Esophagus muscularis mucosa (tissue), 4 donors: ENCODE measurements around the gene MTHFR. TPM values are rescaled to one million over a fixed set of nuclear protein-coding genes. Genes with fewer than 3 reads are reported as not detected.

ENCODE experiments used
- DNase-seq: peaks from one replicate; pipeline ENCODE4 v3.0.0-alpha.2; 2017; ENCODE audit errors: extremely low spot score
- H3K27ac ChIP-seq, 4 donors: fragments of 200-600 bp; sonication (generic); replicated peaks in 1 of 4; 1 replicate in 3 of 4; 2 replicates in 1 of 4; pipeline ENCODE4 v1.5.1; 2016 to 2019; ENCODE audit warnings: mild to moderate bottlenecking in 1 of 4
- H3K27me3 ChIP-seq, 4 donors: fragments of 200-600 bp; sonication (generic); one replicate each; pipeline versions ENCODE4 v1.5.1 to v1.6.0; 2016 to 2019
- H3K36me3 ChIP-seq, 4 donors: fragments of 200-600 bp; sonication (generic); one replicate each; pipeline ENCODE4 v1.5.1; 2016 to 2019
- H3K4me1 ChIP-seq, 4 donors: fragments of 200-600 bp; sonication (generic); one replicate each; pipeline ENCODE4 v1.5.1; 2016 to 2019
- H3K4me3 ChIP-seq, 4 donors: fragments of 200-600 bp; sonication (generic); 1 replicate in 2 of 4; 2 replicates in 2 of 4; pipeline ENCODE4 v1.5.1; 2016 to 2019; ENCODE audit warnings: mild to moderate bottlenecking in 4 of 4, moderate library complexity in 1 of 4
- H3K9me3 ChIP-seq, 4 donors: fragments of 200-600 bp; sonication (generic); 1 replicate in 3 of 4; 2 replicates in 1 of 4; pipeline ENCODE4 v1.5.1; 2016 to 2019
- EP300 ChIP-seq: sonication (generic); formaldehyde crosslinking; IDR thresholded peaks from one replicate; pipeline ENCODE4 v1.6.1; 2017; ENCODE audit warnings: antibody characterized with exemption
- POLR2A ChIP-seq: fragments of 450-650 bp; IDR thresholded peaks from one replicate; pipeline ENCODE4 v1.6.1; 2017; ENCODE audit warnings: antibody characterized with exemption, moderate library complexity, mild to moderate bottlenecking, low read depth
- POLR2AphosphoS5 ChIP-seq, 2 donors: sonication (generic); formaldehyde crosslinking; IDR thresholded peaks; one replicate each; pipeline ENCODE4 v1.6.1; 2017; ENCODE audit warnings: antibody characterized with exemption in 2 of 2
- WGBS: methylation state at CpG from one replicate; pipeline ENCODE4 v1.1.5; 2018; 5-methylcytosine and 5-hydroxymethylcytosine counted together
- intact Hi-C: fragments of 100-400 bp; cut with DNase I; formaldehyde crosslinking; loops from one replicate; pipeline ENCODE4 v1.15.1; 2023
- total RNA-seq, 4 donors: library from RNA; depleted of rRNA; stranded (reverse); fragments of >200 nt; gene quantifications; one replicate each; pipeline versions ENCODE4 v1.1.0 to v1.2.1, GENCODE V29; 2016
- TF ChIP-seq, protein P1 (sequence below), 3 experiments: fragments of 200-600 bp in 2 of 3; fragments of 450-650 bp in 1 of 3; sonication (generic) in 2 of 3; IDR thresholded peaks; one replicate each; pipeline ENCODE4 v1.5.1; 2017 to 2019; ENCODE audit warnings: antibody characterized with exemption in 3 of 3, mild to moderate bottlenecking in 2 of 3, moderate library complexity in 1 of 3

MTHFR gene
- total RNA-seq, 4 donors from 2014 or later, result 23.4 to 38.6 (median 26.8) TPM

DNA sequence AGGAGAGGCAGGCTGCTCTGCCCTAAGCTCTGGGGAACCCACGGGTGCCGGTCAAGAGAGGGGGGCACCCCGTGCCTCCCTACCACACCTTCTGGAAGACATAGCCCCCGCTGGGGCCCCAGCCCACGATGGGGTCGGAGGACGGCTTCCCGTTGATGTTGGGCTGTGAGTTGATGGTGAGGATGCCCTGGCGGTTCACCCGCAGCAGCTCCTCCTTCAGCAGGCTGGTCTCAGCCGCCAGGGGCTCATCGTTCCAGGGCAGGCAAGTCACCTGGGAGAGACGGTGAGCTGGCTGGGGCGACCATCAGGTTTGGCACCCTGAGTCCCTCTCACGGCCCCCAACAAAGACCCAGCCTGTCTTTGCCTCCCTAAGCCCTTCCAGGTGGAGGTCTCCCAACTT is 11.9 kb downstream of the MTHFR start:
- Histone ChIP-seq H3K27ac (no peak overlapping the region), H3K36me3 (peaks cover 24 to 60% (median 56%) of the 10 kb centered on the region in 4 donors), H3K4me1 (peaks cover 35 to 61% (median 44%) of the 10 kb centered on the region in 4 donors), H3K4me3 (no peak overlapping the region), H3K27me3 (no peaks in the 10 kb centered on the region), H3K9me3 (no peaks in the 10 kb centered on the region)
- no peak for DNase-seq
- intact Hi-C loops, result no loop called here
- 92% methylated on average over 10 of the region's 15 CpGs for WGBS
- TF ChIP-seq POLR2A (no peak), POLR2AphosphoS5 (IDR thresholded peaks at IDR 0.05) (no peak), EP300 (no peak)
- TF ChIP-seq, protein P1, sequence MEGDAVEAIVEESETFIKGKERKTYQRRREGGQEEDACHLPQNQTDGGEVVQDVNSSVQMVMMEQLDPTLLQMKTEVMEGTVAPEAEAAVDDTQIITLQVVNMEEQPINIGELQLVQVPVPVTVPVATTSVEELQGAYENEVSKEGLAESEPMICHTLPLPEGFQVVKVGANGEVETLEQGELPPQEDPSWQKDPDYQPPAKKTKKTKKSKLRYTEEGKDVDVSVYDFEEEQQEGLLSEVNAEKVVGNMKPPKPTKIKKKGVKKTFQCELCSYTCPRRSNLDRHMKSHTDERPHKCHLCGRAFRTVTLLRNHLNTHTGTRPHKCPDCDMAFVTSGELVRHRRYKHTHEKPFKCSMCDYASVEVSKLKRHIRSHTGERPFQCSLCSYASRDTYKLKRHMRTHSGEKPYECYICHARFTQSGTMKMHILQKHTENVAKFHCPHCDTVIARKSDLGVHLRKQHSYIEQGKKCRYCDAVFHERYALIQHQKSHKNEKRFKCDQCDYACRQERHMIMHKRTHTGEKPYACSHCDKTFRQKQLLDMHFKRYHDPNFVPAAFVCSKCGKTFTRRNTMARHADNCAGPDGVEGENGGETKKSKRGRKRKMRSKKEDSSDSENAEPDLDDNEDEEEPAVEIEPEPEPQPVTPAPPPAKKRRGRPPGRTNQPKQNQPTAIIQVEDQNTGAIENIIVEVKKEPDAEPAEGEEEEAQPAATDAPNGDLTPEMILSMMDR (IDR thresholded peaks at IDR 0.05), result no peak

DNA sequence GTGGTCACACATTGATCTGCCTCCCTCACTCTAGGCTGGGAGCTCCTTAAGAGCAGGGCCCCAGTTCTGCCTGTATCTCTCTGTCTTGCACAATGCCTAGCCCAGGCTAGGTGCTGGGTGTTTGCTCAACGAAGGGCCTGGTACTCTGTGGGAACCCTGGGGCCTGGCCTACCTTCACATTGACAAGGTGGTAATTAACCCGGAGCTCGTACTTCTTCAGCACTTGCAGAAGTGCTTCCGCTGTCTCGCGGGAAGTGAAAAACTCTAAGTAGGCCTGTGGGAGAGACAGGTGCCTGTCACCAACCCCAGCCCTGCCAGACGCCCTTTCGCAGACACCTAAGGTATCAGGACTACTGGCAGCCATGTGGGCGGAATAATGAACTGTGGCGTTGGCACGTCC is 13.7 kb downstream of the MTHFR start:
- intact Hi-C loops, result no loop called here
- Histone ChIP-seq H3K27me3 (no peaks in the 10 kb centered on the region), H3K36me3 (peaks cover 24 to 52% (median 52%) of the 10 kb centered on the region in 4 donors), H3K27ac (peak overlapping the region; percentile 87 to 92 (median 90)), H3K9me3 (no peaks in the 10 kb centered on the region), H3K4me1 (peaks cover 52 to 75% (median 62%) of the 10 kb centered on the region in 4 donors), H3K4me3 (no peak overlapping the region)
- TF ChIP-seq EP300 (no peak), POLR2AphosphoS5 (IDR thresholded peaks at IDR 0.05) (peak in 1 of 2 donors; percentile 12), POLR2A (no peak)
- TF ChIP-seq, protein P1 (IDR thresholded peaks at IDR 0.05), result no peak
- WGBS, result 88% methylated on average over 11 of the region's 11 CpGs
- DNase-seq, result no peak

DNA sequence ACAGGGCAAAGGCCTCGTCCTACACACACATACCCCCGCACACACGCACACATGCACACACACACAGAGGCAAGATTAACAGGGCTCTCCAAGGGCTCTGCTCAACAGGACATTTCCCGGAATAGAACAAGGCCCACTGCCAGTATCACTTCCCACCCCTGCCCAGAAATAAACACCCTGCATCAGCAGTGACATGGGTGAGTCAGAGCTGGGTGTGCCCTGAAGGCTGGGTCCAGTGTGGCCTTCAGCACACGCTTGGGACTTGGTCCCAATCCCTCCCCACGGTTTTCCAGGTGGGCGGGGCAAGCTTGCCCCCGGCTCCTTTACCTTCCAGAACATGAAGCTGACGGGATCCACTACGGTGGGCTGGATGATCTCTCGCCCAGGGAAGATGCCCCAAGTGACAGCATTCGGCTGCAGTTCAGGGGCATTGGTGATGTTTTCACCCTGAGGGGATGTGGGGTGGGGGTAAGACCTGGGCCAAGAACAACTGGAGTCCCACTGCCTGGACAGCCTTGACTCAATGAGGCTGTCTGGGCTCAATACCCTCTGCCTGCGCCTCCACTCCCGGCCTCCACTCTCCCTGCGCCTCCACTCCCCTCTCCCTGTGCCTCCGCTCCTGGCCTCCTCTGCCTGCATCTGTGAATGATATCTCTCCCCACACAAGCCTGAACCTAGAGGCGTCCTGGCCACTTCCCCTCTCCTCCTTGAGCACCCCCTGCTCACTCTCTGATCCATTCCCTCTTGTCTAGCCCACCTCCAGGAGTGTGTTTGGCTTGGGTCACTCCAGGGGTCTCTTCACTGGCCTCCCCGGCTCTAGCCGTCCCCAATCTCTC is 14.7 kb downstream of the MTHFR start:
- intact Hi-C loops, result no loop called here
- TF ChIP-seq, protein P1 (IDR thresholded peaks at IDR 0.05), result no peak
- TF ChIP-seq POLR2AphosphoS5 (IDR thresholded peaks at IDR 0.05) (peak; percentile 96 to 97), EP300 (peak; percentile 98), POLR2A (peak; percentile 42)
- peaks cover 59 to 75% (median 63%) of the 10 kb centered on the region in 4 donors for H3K4me1 ChIP-seq

DNA sequence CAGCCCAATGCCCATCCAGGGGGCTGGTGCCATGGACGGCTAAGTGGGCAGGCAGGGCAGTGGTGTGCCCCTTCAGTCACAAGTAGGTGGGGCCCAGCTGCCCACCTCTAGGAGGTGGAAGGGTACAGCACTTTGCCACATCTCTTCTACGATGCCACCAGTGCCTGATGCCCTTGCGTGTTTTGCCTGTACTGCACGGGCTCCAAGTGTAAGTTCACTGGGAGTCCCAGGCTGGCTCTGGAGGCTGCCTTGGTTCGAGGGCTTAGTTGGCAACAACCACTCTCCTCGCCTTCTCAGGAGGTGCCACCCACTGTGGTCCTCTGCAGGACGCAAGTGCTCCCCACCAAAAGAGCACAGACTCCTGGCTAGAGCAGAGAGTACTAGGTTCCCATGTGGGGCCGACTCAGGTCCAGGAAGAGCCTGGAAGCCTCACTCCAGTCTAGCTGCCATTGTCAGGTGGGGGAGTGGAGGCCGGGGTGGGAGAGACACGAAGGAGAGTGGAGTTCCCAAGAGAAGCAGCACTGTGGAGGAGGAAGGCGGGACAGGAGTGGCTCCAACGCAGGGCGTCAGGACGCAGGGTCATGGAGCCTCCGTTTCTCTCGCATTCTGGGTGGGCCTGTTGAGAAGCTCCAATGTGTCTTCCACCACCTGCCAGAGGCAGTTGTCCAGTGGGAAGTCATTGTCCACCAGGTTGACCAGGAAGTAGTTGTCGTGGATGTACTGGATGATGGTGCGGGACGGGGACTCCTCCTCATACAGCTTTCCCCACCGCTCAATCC is 15.5 kb downstream of the MTHFR start:
- Histone ChIP-seq H3K27ac (peak overlapping the region; percentile 87 to 92 (median 90)), H3K36me3 (peaks cover 13 to 40% (median 36%) of the 10 kb centered on the region in 4 donors), H3K9me3 (no peaks in the 10 kb centered on the region), H3K4me1 (peaks cover 65 to 76% (median 69%) of the 10 kb centered on the region in 4 donors), H3K4me3 (no peak overlapping the region), H3K27me3 (no peaks in the 10 kb centered on the region)
- no peak for DNase-seq
- TF ChIP-seq EP300 (no peak), POLR2A (no peak), POLR2AphosphoS5 (IDR thresholded peaks at IDR 0.05) (no peak)
- TF ChIP-seq, protein P1 (IDR thresholded peaks at IDR 0.05), result no peak
- intact Hi-C loops, result no loop called here
- WGBS, result 86% methylated on average over 17 of the region's 20 CpGs

More for the DNA sequence above, 14.7 kb downstream of the MTHFR start:
- Histone ChIP-seq H3K9me3 (no peaks in the 10 kb centered on the region), H3K27ac (peak overlapping the region; percentile 87 to 92 (median 90)), H3K4me3 (peak overlapping the region in 3 of 4 donors; percentile 3 to 27 (median 13)), H3K36me3 (peaks cover 21 to 48% (median 44%) of the 10 kb centered on the region in 4 donors), H3K27me3 (no peaks in the 10 kb centered on the region)
- WGBS, result 59% methylated on average over 16 of the region's 19 CpGs
- DNase-seq, result peak; percentile 98
